Muscle layer of colon (tissue), 2 donors: ENCODE data around the gene GDPD5.

ENCODE experiments used
- H3K27ac ChIP-seq: one replicate; pipeline ENCODE4 v1.7.0; 2013; ENCODE audit warnings: low read depth, mild to moderate bottlenecking, low read length, moderate library complexity
- H3K27me3 ChIP-seq, 2 donors: one replicate each; pipeline ENCODE4 v1.7.0; 2013; ENCODE audit warnings: low read length in 2 of 2, mild to moderate bottlenecking in 2 of 2; ENCODE audit not compliant: insufficient read depth in 2 of 2, control insufficient read depth in 1 of 2
- H3K36me3 ChIP-seq: one replicate; pipeline ENCODE4 v1.7.0; 2013; ENCODE audit warnings: mild to moderate bottlenecking, low read length; ENCODE audit not compliant: insufficient read depth
- H3K4me1 ChIP-seq: one replicate; pipeline ENCODE4 v1.7.0; 2013; ENCODE audit warnings: mild to moderate bottlenecking, low read length; ENCODE audit not compliant: insufficient read depth
- H3K4me3 ChIP-seq, 2 donors: one replicate each; pipeline ENCODE4 v1.7.0; 2013; ENCODE audit warnings: low read length in 2 of 2, low read depth in 1 of 2, mild to moderate bottlenecking in 1 of 2, moderate library complexity in 1 of 2
- H3K9ac ChIP-seq: one replicate; pipeline ENCODE4 v1.7.0; 2013; ENCODE audit warnings: low read length
- H3K9me3 ChIP-seq: one replicate; pipeline ENCODE4 v1.7.0; 2013; ENCODE audit warnings: mild to moderate bottlenecking, low read length
- donor health status: abdominal sarcoma.
- donor health status: Adenocarcinoma of cecum.

GDPD5 gene

DNA sequence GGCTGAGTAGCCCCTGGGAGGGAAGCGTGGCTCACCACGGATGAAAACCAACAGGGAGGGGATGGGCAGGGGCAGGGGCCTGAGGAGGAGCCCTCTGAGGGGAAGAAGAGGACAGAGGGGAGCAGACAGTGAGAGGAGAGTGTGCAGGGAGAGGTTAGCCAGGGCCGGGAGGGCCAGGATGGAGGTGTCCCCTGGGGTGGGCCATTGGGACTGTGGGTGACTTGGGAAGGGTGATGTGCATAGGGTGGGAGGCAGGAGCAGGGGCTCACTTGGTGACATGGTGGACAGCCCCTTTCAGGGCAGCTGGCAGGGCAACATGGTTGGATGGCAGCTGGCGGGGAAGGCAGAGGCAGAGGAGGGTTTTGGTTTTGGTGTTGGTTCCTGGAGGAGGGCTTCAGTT lies 5.6 kb upstream of the GDPD5 start:
- no peak overlapping the region for H3K4me3 ChIP-seq
- H3K27me3 ChIP-seq = no peaks in the 10 kb centered on the region
- H3K4me1 ChIP-seq = no peaks in the 10 kb centered on the region
- H3K9ac ChIP-seq = no peak overlapping the region
- no peaks in the 10 kb centered on the region for H3K36me3 ChIP-seq
- no peak overlapping the region for H3K27ac ChIP-seq
- H3K9me3 ChIP-seq = no peaks in the 10 kb centered on the region

DNA sequence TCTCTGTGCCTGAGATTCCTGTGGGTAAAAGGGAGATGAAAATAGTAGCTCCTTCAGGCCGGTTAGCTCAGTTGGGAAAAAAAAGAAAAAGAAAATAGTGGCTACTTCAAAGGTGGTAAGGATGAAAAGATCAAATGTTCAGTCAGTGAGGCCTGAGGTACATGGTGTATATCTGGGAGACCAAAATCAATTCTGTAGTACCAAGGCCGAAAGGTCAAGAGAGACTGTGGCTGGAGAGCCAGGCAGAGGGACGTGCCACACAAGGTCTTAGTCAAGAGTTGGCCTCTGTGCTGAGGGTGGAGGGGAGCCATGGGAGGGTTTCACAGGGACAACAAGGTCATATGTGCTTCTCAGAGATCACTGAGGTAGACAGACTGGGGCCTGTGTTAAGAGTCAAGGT lies 4.8 kb upstream of the GDPD5 start:
- H3K27me3 ChIP-seq = no peaks in the 10 kb centered on the region
- H3K4me1 ChIP-seq = no peaks in the 10 kb centered on the region
- H3K4me3 ChIP-seq = no peak overlapping the region
- no peak overlapping the region for H3K9ac ChIP-seq
- no peaks in the 10 kb centered on the region for H3K9me3 ChIP-seq
- H3K36me3 ChIP-seq = no peaks in the 10 kb centered on the region
- no peak overlapping the region for H3K27ac ChIP-seq

GRCh38 chr11:75527938-75528735 lies 2.4 kb upstream of the GDPD5 start:
- no peaks in the 10 kb centered on the region for H3K9me3 ChIP-seq
- H3K27me3 ChIP-seq = peaks cover 0 to 8% of the 10 kb centered on the region in 2 donors
- no peak overlapping the region for H3K27ac ChIP-seq
- H3K9ac ChIP-seq = no peak overlapping the region
- no peak overlapping the region for H3K4me3 ChIP-seq
- no peaks in the 10 kb centered on the region for H3K36me3 ChIP-seq
- H3K4me1 ChIP-seq = peaks cover 13% of the 10 kb centered on the region

- Histone ChIP-seq H3K9me3 (no peaks in the 10 kb centered on the region), H3K27me3 (peaks cover 0 to 8% of the 10 kb centered on the region in 2 donors), H3K36me3 (no peaks in the 10 kb centered on the region), H3K4me3 (no peak overlapping the region), H3K27ac (no peak overlapping the region), H3K9ac (no peak overlapping the region), H3K4me1 (peaks cover 13% of the 10 kb centered on the region)
Observed at GRCh38 chr11:75527130-75527529, 1.4 kb upstream of the GDPD5 start.

- peaks cover 0 to 8% of the 10 kb centered on the region in 2 donors for H3K27me3 ChIP-seq
- H3K9ac ChIP-seq = peak overlapping the region; percentile 21
- H3K4me1 ChIP-seq = peaks cover 13% of the 10 kb centered on the region
- H3K4me3 ChIP-seq = peak overlapping the region; percentile 45 to 56
- H3K36me3 ChIP-seq = no peaks in the 10 kb centered on the region
- H3K9me3 ChIP-seq = no peaks in the 10 kb centered on the region
- peak overlapping the region; percentile 14 for H3K27ac ChIP-seq
Observed at GRCh38 chr11:75526192-75526541, 426 bp upstream of the GDPD5 start.

DNA sequence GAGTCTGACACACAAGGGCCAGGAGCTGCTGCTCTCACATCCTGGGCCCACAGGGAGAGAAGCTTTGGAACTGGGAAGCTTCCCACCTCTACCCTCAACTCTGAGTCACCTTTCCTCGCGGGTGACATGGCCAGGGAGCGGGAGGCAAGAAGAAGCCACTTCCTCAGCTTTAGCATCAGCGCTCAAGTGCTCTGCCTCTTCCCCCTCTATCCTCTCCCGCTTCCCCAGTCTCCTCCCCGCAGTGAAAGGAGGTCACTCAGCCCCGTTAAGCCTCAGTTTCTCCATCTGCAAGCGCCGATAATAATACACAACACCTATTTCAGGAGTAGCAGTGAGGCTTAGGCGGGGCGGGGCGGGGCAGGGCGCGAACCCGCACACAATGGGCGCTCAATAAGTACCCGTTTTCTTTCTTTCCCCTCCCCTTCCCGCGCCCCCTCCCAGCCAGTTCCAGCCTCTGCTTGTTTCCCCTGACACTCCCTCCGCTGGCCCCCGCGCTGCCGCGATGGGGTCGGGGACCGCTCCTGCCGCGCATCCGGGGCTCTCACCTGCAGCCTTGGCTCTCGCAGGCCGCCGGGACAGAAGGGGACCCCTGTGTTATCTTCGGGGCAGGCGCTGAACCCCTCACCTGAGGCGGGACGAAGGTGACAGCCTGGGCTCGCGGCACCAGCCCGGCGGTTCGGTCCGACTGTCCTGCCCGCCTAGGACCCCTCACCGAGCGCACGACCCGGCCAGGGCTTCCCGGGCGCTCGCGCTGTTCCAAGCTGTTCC lies 892 bp downstream of the GDPD5 start:
- Histone ChIP-seq H3K9me3 (no peaks in the 10 kb centered on the region), H3K36me3 (no peaks in the 10 kb centered on the region), H3K9ac (peak overlapping the region; percentile 9), H3K27ac (no peak overlapping the region), H3K4me1 (peaks cover 13% of the 10 kb centered on the region), H3K4me3 (peak overlapping the region; percentile 45 to 56), H3K27me3 (peaks cover 0 to 8% of the 10 kb centered on the region in 2 donors)

DNA sequence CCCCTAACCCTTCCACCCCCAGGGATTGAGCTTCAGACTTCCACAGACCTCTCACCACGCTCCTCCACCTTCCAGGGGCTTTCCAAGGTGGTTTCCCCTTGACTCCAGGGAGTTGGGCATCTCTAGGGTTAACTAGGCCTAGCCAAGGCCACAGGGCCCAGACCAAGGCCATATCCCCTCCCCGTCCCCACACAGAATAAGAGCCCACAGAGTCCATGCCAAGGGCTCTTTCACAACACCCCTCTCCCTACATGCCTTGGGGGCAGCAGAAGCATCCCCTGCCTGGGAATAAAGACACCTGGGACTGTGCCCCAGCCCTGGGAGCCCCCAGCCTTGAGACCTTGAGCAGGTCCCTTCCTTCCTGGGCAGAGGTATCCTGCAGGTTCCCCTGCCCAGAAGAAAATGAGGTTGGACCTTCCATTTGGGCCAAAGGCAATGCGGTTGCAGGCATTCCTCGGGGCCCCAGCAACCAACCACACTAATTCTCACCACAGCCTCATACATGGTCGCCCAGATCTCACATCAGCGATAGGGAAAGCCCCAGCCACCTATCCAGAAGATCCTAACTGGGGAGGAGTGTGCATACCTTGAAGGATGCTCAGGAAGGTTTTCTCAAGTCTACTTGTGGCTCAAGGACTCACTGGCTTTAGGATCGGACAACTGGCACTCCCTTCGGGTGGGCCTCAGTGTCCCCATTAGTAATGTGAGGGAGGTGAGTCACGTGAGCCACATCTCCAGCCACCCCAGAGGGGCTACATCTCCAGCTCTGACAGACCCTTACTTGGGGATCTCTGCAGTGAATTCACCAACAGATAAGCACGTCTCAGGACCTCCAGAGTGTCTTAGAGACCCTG lies 1.7 kb downstream of the GDPD5 start:
- H3K4me3 ChIP-seq = peak overlapping the region in 1 of 2 donors; percentile 56
- peak overlapping the region; percentile 9 for H3K9ac ChIP-seq
- no peaks in the 10 kb centered on the region for H3K36me3 ChIP-seq
- no peak overlapping the region for H3K27ac ChIP-seq
- peaks cover 13% of the 10 kb centered on the region for H3K4me1 ChIP-seq
- no peaks in the 10 kb centered on the region for H3K9me3 ChIP-seq
- H3K27me3 ChIP-seq = peaks cover 0 to 8% of the 10 kb centered on the region in 2 donors

DNA sequence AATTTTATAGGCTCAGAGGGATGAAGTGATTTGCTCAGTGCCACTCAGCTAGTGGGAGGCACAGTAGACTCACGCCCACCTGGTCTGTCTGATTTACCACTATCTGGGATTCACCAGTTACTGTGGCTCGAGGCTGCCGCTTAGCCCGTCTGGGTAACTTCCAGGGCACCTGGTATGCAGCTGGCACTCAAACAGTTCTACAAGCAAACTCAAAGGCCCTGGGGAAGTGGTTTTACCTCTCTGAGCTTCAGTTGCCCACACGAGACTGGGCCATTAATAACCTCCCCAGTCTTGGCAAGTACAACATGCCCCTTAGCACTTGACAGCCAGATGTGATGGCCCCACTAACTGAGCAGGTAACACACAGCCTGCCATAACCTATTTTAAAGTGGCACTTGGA lies 2.6 kb downstream of the GDPD5 start:
- Histone ChIP-seq H3K36me3 (no peaks in the 10 kb centered on the region), H3K4me1 (peaks cover 13% of the 10 kb centered on the region), H3K9me3 (no peaks in the 10 kb centered on the region), H3K9ac (no peak overlapping the region), H3K27me3 (peaks cover 0 to 8% of the 10 kb centered on the region in 2 donors), H3K4me3 (no peak overlapping the region), H3K27ac (no peak overlapping the region)

GRCh38 chr11:75522286-75523044 lies 3.3 kb downstream of the GDPD5 start:
- peaks cover 0 to 8% of the 10 kb centered on the region in 2 donors for H3K27me3 ChIP-seq
- H3K4me1 ChIP-seq = peaks cover 13% of the 10 kb centered on the region
- no peaks in the 10 kb centered on the region for H3K9me3 ChIP-seq
- H3K4me3 ChIP-seq = no peak overlapping the region
- H3K27ac ChIP-seq = no peak overlapping the region
- no peaks in the 10 kb centered on the region for H3K36me3 ChIP-seq
- H3K9ac ChIP-seq = no peak overlapping the region

GRCh38 chr11:75520688-75521087 lies 5.1 kb downstream of the GDPD5 start:
- no peak overlapping the region for H3K4me3 ChIP-seq
- peaks cover 13% of the 10 kb centered on the region for H3K4me1 ChIP-seq
- no peaks in the 10 kb centered on the region for H3K9me3 ChIP-seq
- no peak overlapping the region for H3K9ac ChIP-seq
- no peak overlapping the region for H3K27ac ChIP-seq
- H3K27me3 ChIP-seq = peaks cover 0 to 8% of the 10 kb centered on the region in 2 donors
- H3K36me3 ChIP-seq = no peaks in the 10 kb centered on the region
